Upper lobe of left lung (tissue), 6 donors: ENCODE results near the gene RPL39. TPM values are rescaled to one million over a fixed set of nuclear protein-coding genes. Genes with fewer than 3 reads are reported as not detected.

Source experiments
- ATAC-seq, 2 donors: fragments of 200-7000 bp; cut with Tn5 transposase; one replicate each; pipeline ENCODE4 v1.9.1; 2022; ENCODE audit warnings: mild to moderate bottlenecking in 2 of 2, moderate library complexity in 2 of 2; ENCODE audit not compliant: low FRiP score in 2 of 2
- DNase-seq, 2 donors: peaks; one replicate each; pipeline ENCODE4 v3.0.0-alpha.2; 2019 to 2020
- H3K27ac ChIP-seq, 4 donors: fragments of 200-600 bp; sonication (generic); one replicate each; pipeline ENCODE4 v1.5.1; 2016 to 2019
- H3K27me3 ChIP-seq, 4 donors: fragments of 200-600 bp; sonication (generic); one replicate each; pipeline ENCODE4 v1.5.1; 2017 to 2019
- H3K36me3 ChIP-seq, 4 donors: fragments of 200-600 bp; sonication (generic); one replicate each; pipeline ENCODE4 v1.5.1; 2016 to 2019
- H3K4me1 ChIP-seq, 4 donors: fragments of 200-600 bp; sonication (generic); one replicate each; pipeline ENCODE4 v1.5.1; 2018 to 2019
- H3K4me3 ChIP-seq, 4 donors: fragments of 200-600 bp; sonication (generic); one replicate each; pipeline ENCODE4 v1.5.1; 2017 to 2019; ENCODE audit warnings: mild to moderate bottlenecking in 2 of 4, moderate library complexity in 1 of 4
- H3K9me3 ChIP-seq, 4 donors: fragments of 200-600 bp; sonication (generic); one replicate each; pipeline ENCODE4 v1.5.1; 2018 to 2019
- EP300 ChIP-seq, 4 donors: sonication (generic); formaldehyde crosslinking; IDR thresholded peaks; one replicate each; pipeline ENCODE4 v1.5.1; 2017; ENCODE audit warnings: antibody characterized with exemption in 4 of 4, control low read depth in 2 of 4
- POLR2A ChIP-seq, 4 donors: fragments of 450-650 bp; IDR thresholded peaks; one replicate each; pipeline ENCODE4 v1.5.1; 2016 to 2017; ENCODE audit warnings: antibody characterized with exemption in 4 of 4, mild to moderate bottlenecking in 2 of 4
- POLR2AphosphoS5 ChIP-seq, 2 donors: sonication (generic); formaldehyde crosslinking; IDR thresholded peaks; one replicate each; pipeline ENCODE4 v1.5.1; 2017; ENCODE audit warnings: antibody characterized with exemption in 2 of 2
- WGBS, 2 donors: methylation state at CpG; one replicate each; pipeline ENCODE4 v1.1.5; 2017 to 2018; 5-methylcytosine and 5-hydroxymethylcytosine counted together
- total RNA-seq, 6 donors: library from RNA; depleted of rRNA in 4 of 6; stranded (reverse); fragments of >200 nt in 4 of 6; gene quantifications; one replicate each; pipeline versions ENCODE4 v1.1.0 to v1.2.1, GENCODE V29; 2016 to 2021
- TF ChIP-seq, protein P1 (sequence below), 6 experiments: fragments of 450-650 bp in 4 of 6; fragments of 200-600 bp in 2 of 6; sonication (generic) in 2 of 6; IDR thresholded peaks; one replicate each; pipeline ENCODE4 v1.5.1; 2016 to 2019; ENCODE audit warnings: antibody characterized with exemption in 6 of 6
- donor health status: DM: no; HTN: no; CAD: no; lungs with moderate emphysema.
- donor health status: DM: no; HTN: yes; CAD: no; lungs with severe emphysema.

Gene RPL39
- total RNA-seq, 6 donors from 2014 or later = 332 to 2,261 (median 1,214) TPM

DNA sequence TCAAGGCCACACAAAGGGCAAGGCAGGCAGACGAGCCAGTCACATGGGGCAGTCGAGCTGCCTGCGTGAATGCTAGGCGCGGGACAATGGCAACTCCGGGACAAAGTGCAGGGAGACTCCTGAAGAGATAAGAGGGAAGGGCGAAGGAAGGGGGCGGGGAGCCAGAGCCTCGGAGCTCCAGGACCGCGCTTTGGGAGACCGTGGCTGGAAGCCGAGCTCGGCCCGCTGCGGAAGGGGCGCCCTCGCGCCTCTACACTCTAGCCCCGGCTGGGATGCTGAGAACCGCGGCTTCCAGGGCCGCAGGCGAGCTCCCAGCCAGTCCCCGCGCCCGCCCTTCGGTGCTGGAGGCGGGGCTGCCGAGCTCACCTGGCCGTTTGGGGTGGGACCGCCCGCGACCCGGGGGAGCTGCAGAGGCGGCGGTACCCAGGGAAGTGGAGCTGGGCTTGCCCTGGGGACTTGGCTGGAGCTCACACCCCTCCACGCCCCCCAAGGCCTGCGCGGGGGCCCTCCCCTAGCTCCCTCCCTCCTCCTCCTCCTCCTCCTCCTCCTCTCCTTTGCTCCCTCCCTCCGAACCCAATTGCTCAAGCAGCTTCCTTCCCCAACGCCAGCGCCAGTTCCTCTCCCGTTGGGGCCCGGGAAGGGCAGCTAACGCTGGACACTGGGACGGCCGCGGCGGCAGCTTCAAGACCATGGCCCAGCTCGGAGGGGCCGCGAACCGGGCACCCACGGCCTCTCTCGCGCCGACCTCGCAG is 33.3 kb downstream of the RPL39 start, which contains the start of gene SOWAHD:
TSS of gene SOWAHD (plus strand) at position 610 of the 752 bp plus-strand sequence. CDS start at position 690, 80 bp downstream.
- Histone ChIP-seq H3K27me3 (peaks cover 0 to 6% (median 0%) of the 10 kb centered on the region in 4 donors), H3K9me3 (no peaks in the 10 kb centered on the region), H3K27ac (peak within 1 kb of the TSS; percentile 5 to 80 (median 66)), H3K4me3 (peak within 1 kb of the TSS; percentile 5 to 60 (median 50)), H3K4me1 (peaks cover 0 to 22% (median 4%) of the 10 kb centered on the region in 4 donors), H3K36me3 (no peaks in the 10 kb centered on the region)
- ATAC-seq (peak; percentile 2 to 79), DNase-seq (peak; percentile 62 to 86)
- TF ChIP-seq POLR2A (IDR thresholded peaks at IDR 0.05) = peak in 1 of 4 donors; percentile 67
- TF ChIP-seq EP300 (IDR thresholded peaks at IDR 0.05) = no peak
- peak in 1 of 2 donors; percentile 32 for TF ChIP-seq POLR2AphosphoS5 (IDR thresholded peaks at IDR 0.05)
- TF ChIP-seq, protein P1, sequence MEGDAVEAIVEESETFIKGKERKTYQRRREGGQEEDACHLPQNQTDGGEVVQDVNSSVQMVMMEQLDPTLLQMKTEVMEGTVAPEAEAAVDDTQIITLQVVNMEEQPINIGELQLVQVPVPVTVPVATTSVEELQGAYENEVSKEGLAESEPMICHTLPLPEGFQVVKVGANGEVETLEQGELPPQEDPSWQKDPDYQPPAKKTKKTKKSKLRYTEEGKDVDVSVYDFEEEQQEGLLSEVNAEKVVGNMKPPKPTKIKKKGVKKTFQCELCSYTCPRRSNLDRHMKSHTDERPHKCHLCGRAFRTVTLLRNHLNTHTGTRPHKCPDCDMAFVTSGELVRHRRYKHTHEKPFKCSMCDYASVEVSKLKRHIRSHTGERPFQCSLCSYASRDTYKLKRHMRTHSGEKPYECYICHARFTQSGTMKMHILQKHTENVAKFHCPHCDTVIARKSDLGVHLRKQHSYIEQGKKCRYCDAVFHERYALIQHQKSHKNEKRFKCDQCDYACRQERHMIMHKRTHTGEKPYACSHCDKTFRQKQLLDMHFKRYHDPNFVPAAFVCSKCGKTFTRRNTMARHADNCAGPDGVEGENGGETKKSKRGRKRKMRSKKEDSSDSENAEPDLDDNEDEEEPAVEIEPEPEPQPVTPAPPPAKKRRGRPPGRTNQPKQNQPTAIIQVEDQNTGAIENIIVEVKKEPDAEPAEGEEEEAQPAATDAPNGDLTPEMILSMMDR (IDR thresholded peaks at IDR 0.05) = no peak
- 17 to 31% methylated on average over 7 to 47 of the region's 59 CpGs for WGBS, 2 donors

DNA sequence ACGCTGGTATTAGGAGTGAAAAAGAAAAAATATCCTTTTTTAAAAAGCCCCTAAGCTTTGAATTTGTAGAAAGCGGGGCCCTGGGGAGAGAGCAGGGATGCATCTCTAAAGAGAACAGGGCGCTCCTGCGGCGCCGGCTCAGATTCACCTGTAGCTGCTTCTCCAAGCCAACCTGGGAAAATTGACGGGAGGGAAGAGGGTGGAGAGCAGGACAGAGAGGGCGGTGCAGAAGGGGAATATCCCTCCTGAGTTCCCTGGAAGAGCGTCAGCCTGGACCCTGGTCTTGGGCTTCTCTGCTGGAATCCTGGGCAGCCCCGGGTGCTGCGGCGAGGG is 33.8 kb downstream of the RPL39 start:
- ATAC-seq (no peak), DNase-seq (no peak)
- peaks cover 0 to 22% (median 4%) of the 10 kb centered on the region in 4 donors for H3K4me1 ChIP-seq
- H3K4me3 ChIP-seq = peak overlapping the region in 3 of 4 donors; percentile 43 to 60 (median 56)
- TF ChIP-seq EP300 (IDR thresholded peaks at IDR 0.05) = no peak
- TF ChIP-seq POLR2A (IDR thresholded peaks at IDR 0.05) = no peak
- TF ChIP-seq POLR2AphosphoS5 (IDR thresholded peaks at IDR 0.05) = no peak
- TF ChIP-seq, protein P1 (IDR thresholded peaks at IDR 0.05) = no peak
- 60 to 78% methylated on average over 9 to 12 of the region's 12 CpGs for WGBS, 2 donors
- H3K27ac ChIP-seq = peak overlapping the region; percentile 5 to 80 (median 66)
- H3K27me3 ChIP-seq = peaks cover 0 to 6% (median 0%) of the 10 kb centered on the region in 4 donors
- H3K9me3 ChIP-seq = no peaks in the 10 kb centered on the region
- no peaks in the 10 kb centered on the region for H3K36me3 ChIP-seq

GRCh38 chrX:119756926-119757635 is 34.3 kb downstream of the RPL39 start:
- ATAC-seq = no peak
- Histone ChIP-seq H3K4me1 (peaks cover 0 to 22% (median 4%) of the 10 kb centered on the region in 4 donors), H3K27ac (peak overlapping the region in 3 of 4 donors; percentile 49 to 61 (median 53)), H3K4me3 (no peak overlapping the region), H3K27me3 (peaks cover 0 to 6% (median 0%) of the 10 kb centered on the region in 4 donors), H3K36me3 (no peaks in the 10 kb centered on the region), H3K9me3 (no peaks in the 10 kb centered on the region)
- TF ChIP-seq POLR2AphosphoS5 (IDR thresholded peaks at IDR 0.05) = no peak
- TF ChIP-seq, protein P1 (IDR thresholded peaks at IDR 0.05) = no peak
- TF ChIP-seq EP300 (IDR thresholded peaks at IDR 0.05) = no peak
- no peak for TF ChIP-seq POLR2A (IDR thresholded peaks at IDR 0.05)
- DNase-seq = no peak
- WGBS, 2 donors = 77 to 78% methylated on average over 9 to 10 of the region's 10 CpGs

GRCh38 chrX:119755981-119756533 is 35.4 kb downstream of the RPL39 start:
- peaks cover 0 to 22% (median 4%) of the 10 kb centered on the region in 4 donors for H3K4me1 ChIP-seq
- H3K27me3 ChIP-seq = peaks cover 0 to 6% (median 0%) of the 10 kb centered on the region in 4 donors
- 48 to 54% methylated on average over 6 to 7 of the region's 7 CpGs for WGBS, 2 donors
- DNase-seq (peak in 1 of 2 donors; percentile 34), ATAC-seq (no peak)
- TF ChIP-seq, protein P1 (IDR thresholded peaks at IDR 0.05) = no peak
- TF ChIP-seq EP300 (IDR thresholded peaks at IDR 0.05) (no peak), POLR2AphosphoS5 (IDR thresholded peaks at IDR 0.05) (no peak), POLR2A (IDR thresholded peaks at IDR 0.05) (no peak)
- no peak overlapping the region for H3K4me3 ChIP-seq
- no peaks in the 10 kb centered on the region for H3K36me3 ChIP-seq
- no peaks in the 10 kb centered on the region for H3K9me3 ChIP-seq
- peak overlapping the region in 3 of 4 donors; percentile 49 to 61 (median 53) for H3K27ac ChIP-seq
